Fibroblast of lung (primary cell): ENCODE data around the gene TAAR9.

Experiments
- CTCF ChIP-seq, 2 donors: IDR thresholded peaks in 1 of 2; conservative IDR thresholded peaks in 1 of 2; 1 replicate in 1 of 2; 2 replicates in 1 of 2; pipeline ENCODE4 v1.5.1; 2011 to 2012; ENCODE audit warnings: low read length in 2 of 2, control low read depth in 1 of 2, inconsistent platforms in 1 of 2, low read depth in 1 of 2, mild to moderate bottlenecking in 1 of 2
- EZH2 ChIP-seq: IDR thresholded peaks from 2 replicates; pipeline ENCODE4 v1.5.1; 2012; ENCODE audit warnings: low read length, control low read depth, mild to moderate bottlenecking; ENCODE audit errors: missing control alignments

- TF ChIP-seq CTCF (conservative IDR thresholded peaks at IDR 0.05 in 1 of 2, IDR thresholded peaks at IDR 0.05 in 1 of 2; ENCODE audit: low read depth in 1 of 2, low read length in 2 of 2): no peak
- TF ChIP-seq EZH2: no peak
Measured at GRCh38 chr6:132520953-132521352, 17.1 kb upstream of the TAAR9 start.
